CD4-positive, alpha-beta memory T cell (primary cell): ENCODE data around the gene CCDC197. TPM values are rescaled to one million over a fixed set of nuclear protein-coding genes. Genes with fewer than 3 reads are reported as not detected.

Experiments used
- CTCF ChIA-PET: fragments of 350-600 bp; sonication (Branson Sonifier 250); formaldehyde crosslinking; loops from one replicate; lab custom pipeline; 2021; ENCODE audit warnings: inconsistent platforms; ENCODE audit not compliant: partially characterized antibody; lab: Charles Lee
- POLR2A ChIA-PET: fragments of 350-600 bp; sonication (Branson Sonifier 250); formaldehyde crosslinking; loops from one replicate; lab custom pipeline; 2021; ENCODE audit not compliant: partially characterized antibody; lab: Charles Lee
- DNase-seq, 5 donors: peaks; one replicate each; pipeline versions ENCODE4 v3.0.0 to v3.0.0-alpha.2; 2020 to 2022; ENCODE audit warnings: mixed read lengths in 1 of 5
- H3K27ac ChIP-seq: one replicate; pipeline ENCODE4 v1.7.0; 2013; ENCODE audit warnings: low read depth, low read length
- H3K27me3 ChIP-seq: 2 replicates; pipeline ENCODE4 v1.7.0; 2013; ENCODE audit warnings: mild to moderate bottlenecking, low read length, moderate library complexity; ENCODE audit not compliant: insufficient read depth
- H3K36me3 ChIP-seq: 2 replicates; pipeline ENCODE4 v1.7.0; 2013; ENCODE audit warnings: mild to moderate bottlenecking, low read length, moderate library complexity; ENCODE audit not compliant: insufficient read depth
- H3K4me1 ChIP-seq: 2 replicates; pipeline ENCODE4 v1.7.0; 2013; ENCODE audit warnings: mild to moderate bottlenecking, low read length, moderate library complexity; ENCODE audit not compliant: insufficient read depth
- H3K4me3 ChIP-seq, 2 donors: one replicate each; pipeline ENCODE4 v1.7.0; 2013; ENCODE audit warnings: low read length in 2 of 2, mild to moderate bottlenecking in 1 of 2
- H3K9me3 ChIP-seq, 2 donors: one replicate each; pipeline ENCODE4 v1.7.0; 2013; ENCODE audit warnings: low read length in 2 of 2, control low read depth in 1 of 2; ENCODE audit not compliant: control insufficient read depth in 1 of 2
- H3K27ac Mint-ChIP-seq, 7 donors: one replicate each; pipeline ENCODE4 v1.8.0; 2020 to 2021; ENCODE audit warnings: mixed read lengths in 7 of 7, mild to moderate bottlenecking in 6 of 7, inconsistent platforms in 3 of 7, moderate library complexity in 3 of 7
- H3K27me3 Mint-ChIP-seq, 2 donors: one replicate each; pipeline ENCODE4 v1.8.0; 2020 to 2021; ENCODE audit warnings: mixed read lengths in 2 of 2
- H3K36me3 Mint-ChIP-seq, 2 donors: one replicate each; pipeline ENCODE4 v1.8.0; 2020 to 2021; ENCODE audit warnings: mixed read lengths in 2 of 2, inconsistent platforms in 1 of 2, mild to moderate bottlenecking in 1 of 2
- H3K4me1 Mint-ChIP-seq, 4 donors: one replicate each; pipeline ENCODE4 v1.8.0; 2020 to 2021; ENCODE audit warnings: mixed read lengths in 4 of 4, mild to moderate bottlenecking in 1 of 4
- H3K4me3 Mint-ChIP-seq, 8 donors: one replicate each; pipeline ENCODE4 v1.8.0; 2020 to 2021; ENCODE audit warnings: mixed read lengths in 8 of 8, mild to moderate bottlenecking in 7 of 8, moderate library complexity in 6 of 8, inconsistent platforms in 3 of 8
- H3K9me3 Mint-ChIP-seq, 8 donors: one replicate each; pipeline ENCODE4 v1.8.0; 2020 to 2021; ENCODE audit warnings: mixed read lengths in 8 of 8, mild to moderate bottlenecking in 5 of 8, inconsistent platforms in 3 of 8, moderate library complexity in 1 of 8
- intact Hi-C: fragments of 100-400 bp; cut with micrococcal nuclease; formaldehyde crosslinking; loops from one replicate; pipeline ENCODE4 v1.15.1; 2023
- polyA plus RNA-seq, 2 donors: library from polyadenylated mRNA; unstranded; fragments of 300-500 nt; fragmentation: Illumina TruSeq; gene quantifications; one replicate each; pipeline ENCODE4 v1.2.3, GENCODE V29; 2021
- total RNA-seq, 2 experiments: library from RNA; stranded (reverse); gene quantifications; one replicate each; pipeline ENCODE4 v1.2.3, GENCODE V29; 2021

CCDC197 gene
- total and polyA plus RNA-seq, 4 experiments from 2014 or later, result not detected

- no peak overlapping the region for H3K4me3 ChIP-seq
- Mint-ChIP-seq H3K9me3 (peaks cover 3 to 21% (median 13%) of the 10 kb centered on the region in 8 donors), H3K36me3 (peaks cover 5 to 6% of the 10 kb centered on the region in 2 donors), H3K4me1 (peaks cover 29 to 47% (median 33%) of the 10 kb centered on the region in 4 donors), H3K27ac (no peak overlapping the region), H3K4me3 (no peak overlapping the region), H3K27me3 (no peaks in the 10 kb centered on the region)
- H3K9me3 ChIP-seq, result peaks cover 3 to 10% of the 10 kb centered on the region in 2 donors
- DNase-seq, result no peak
- intact Hi-C loops, result no loop called here
- no peak overlapping the region for H3K27ac ChIP-seq
- no peaks in the 10 kb centered on the region for H3K27me3 ChIP-seq
- ChIA-PET CTCF (interaction anchor here (1.2 to 39.2 kb wide), 6 partner anchors 10 to 155 kb away, joined by 3 to 1377 read pairs (median 18); no protein-coding TSS in a partner anchor), POLR2A (interaction anchor here (0.9 to 18.4 kb wide), 4 partner anchors 10 to 41 kb away, joined by 3 to 469 read pairs (median 6); no protein-coding TSS in a partner anchor)
- H3K4me1 ChIP-seq, result peaks cover 44% of the 10 kb centered on the region
- no peaks in the 10 kb centered on the region for H3K36me3 ChIP-seq
These were observed 15.5 kb upstream of the CCDC197 start for GRCh38 chr14:93981316-93982229.

- CTCF ChIA-PET, result interaction anchor here (1.2 to 39.2 kb wide), 7 partner anchors 11 to 154 kb away, joined by 3 to 1377 read pairs (median 7); partner anchors contain the start of gene CCDC197
- H3K9me3 ChIP-seq, result peaks cover 1 to 7% of the 10 kb centered on the region in 2 donors
- POLR2A ChIA-PET, result interaction anchor here (1.1 to 18.4 kb wide), 5 partner anchors 10 to 43 kb away, joined by 3 to 469 read pairs (median 7); no protein-coding TSS in a partner anchor
- H3K4me3 ChIP-seq, result no peak overlapping the region
- no peaks in the 10 kb centered on the region for H3K27me3 ChIP-seq
- H3K4me1 ChIP-seq, result peaks cover 35% of the 10 kb centered on the region
- peaks cover 21 to 38% (median 25%) of the 10 kb centered on the region in 4 donors for H3K4me1 Mint-ChIP-seq
- no peak overlapping the region for H3K27ac Mint-ChIP-seq
- no peaks in the 10 kb centered on the region for H3K36me3 ChIP-seq
- H3K27me3 Mint-ChIP-seq, result no peaks in the 10 kb centered on the region
- H3K4me3 Mint-ChIP-seq, result no peak overlapping the region
- H3K27ac ChIP-seq, result no peak overlapping the region
- intact Hi-C loops, result no loop called here
- peaks cover 0 to 5% of the 10 kb centered on the region in 2 donors for H3K36me3 Mint-ChIP-seq
- no peak for DNase-seq
- peaks cover 0 to 13% (median 7%) of the 10 kb centered on the region in 8 donors for H3K9me3 Mint-ChIP-seq
These were observed 14.7 kb upstream of the CCDC197 start for GRCh38 chr14:93982230-93983007.

GRCh38 chr14:93984070-93984469 is 13.0 kb upstream of the CCDC197 start:
- Mint-ChIP-seq H3K27ac (no peak overlapping the region), H3K27me3 (no peaks in the 10 kb centered on the region), H3K9me3 (no peaks in the 10 kb centered on the region), H3K36me3 (no peaks in the 10 kb centered on the region), H3K4me3 (no peak overlapping the region), H3K4me1 (peaks cover 7 to 22% (median 9%) of the 10 kb centered on the region in 4 donors)
- H3K9me3 ChIP-seq, result no peaks in the 10 kb centered on the region
- no peak overlapping the region for H3K4me3 ChIP-seq
- DNase-seq, result no peak
- H3K4me1 ChIP-seq, result peaks cover 19% of the 10 kb centered on the region
- no peaks in the 10 kb centered on the region for H3K27me3 ChIP-seq
- H3K27ac ChIP-seq, result no peak overlapping the region
- intact Hi-C loops, result no loop called here
- CTCF ChIA-PET, result interaction anchor here (2.0 to 39.2 kb wide), 4 partner anchors 13 to 35 kb away, joined by 7 to 1377 read pairs (median 31); partner anchors contain the start of gene CCDC197
- H3K36me3 ChIP-seq, result no peaks in the 10 kb centered on the region
- POLR2A ChIA-PET, result interaction anchor here (1.6 to 18.4 kb wide), 2 partner anchors 25 to 44 kb away, joined by 7 to 469 read pairs; no protein-coding TSS in a partner anchor

GRCh38 chr14:93984987-93985410 is 12.1 kb upstream of the CCDC197 start:
- H3K36me3 ChIP-seq, result no peaks in the 10 kb centered on the region
- intact Hi-C loops, result no loop called here
- H3K27ac ChIP-seq, result no peak overlapping the region
- no peak for DNase-seq
- Mint-ChIP-seq H3K27me3 (no peaks in the 10 kb centered on the region), H3K27ac (no peak overlapping the region), H3K4me3 (no peak overlapping the region), H3K9me3 (no peaks in the 10 kb centered on the region), H3K4me1 (peaks cover 3 to 14% (median 4%) of the 10 kb centered on the region in 4 donors), H3K36me3 (no peaks in the 10 kb centered on the region)
- CTCF ChIA-PET, result interaction anchor here (1.5 to 39.2 kb wide), 3 partner anchors 12 to 36 kb away, joined by 4 to 1377 read pairs (median 30); no protein-coding TSS in a partner anchor
- H3K9me3 ChIP-seq, result no peaks in the 10 kb centered on the region
- H3K27me3 ChIP-seq, result no peaks in the 10 kb centered on the region
- H3K4me3 ChIP-seq, result no peak overlapping the region
- POLR2A ChIA-PET, result interaction anchor here (0.6 to 18.4 kb wide), 2 partner anchors 14 to 26 kb away, joined by 3 to 469 read pairs; no protein-coding TSS in a partner anchor
- peaks cover 11% of the 10 kb centered on the region for H3K4me1 ChIP-seq

- POLR2A ChIA-PET, result no interaction called here
- CTCF ChIA-PET, result interaction anchor here (0.7 to 39.2 kb wide), 3 partner anchors 19 to 1541 kb away, joined by 3 to 1377 read pairs (median 3); no protein-coding TSS in a partner anchor
- no peaks in the 10 kb centered on the region for H3K27me3 ChIP-seq
These were observed 10.1 kb upstream of the CCDC197 start for GRCh38 chr14:93986955-93987354.

GRCh38 chr14:93987376-93987775 is 9.7 kb upstream of the CCDC197 start:
- Histone ChIP-seq H3K27me3 (no peaks in the 10 kb centered on the region), H3K4me1 (peaks cover 3% of the 10 kb centered on the region), H3K4me3 (no peak overlapping the region), H3K9me3 (no peaks in the 10 kb centered on the region), H3K27ac (no peak overlapping the region), H3K36me3 (no peaks in the 10 kb centered on the region)
- Mint-ChIP-seq H3K4me3 (no peak overlapping the region), H3K4me1 (peaks cover 0 to 4% (median 0%) of the 10 kb centered on the region in 4 donors), H3K27ac (no peak overlapping the region), H3K27me3 (no peaks in the 10 kb centered on the region), H3K36me3 (no peaks in the 10 kb centered on the region), H3K9me3 (peaks cover 0 to 2% (median 0%) of the 10 kb centered on the region in 8 donors)
- ChIA-PET CTCF (no interaction called here), POLR2A (no interaction called here)
- intact Hi-C loops, result no loop called here
- no peak for DNase-seq

More at GRCh38 chr14:93986955-93987354, 10.1 kb upstream of the CCDC197 start:
- H3K27ac ChIP-seq, result no peak overlapping the region
- DNase-seq, result no peak
- peaks cover 3% of the 10 kb centered on the region for H3K4me1 ChIP-seq
- H3K36me3 Mint-ChIP-seq, result no peaks in the 10 kb centered on the region
- no peaks in the 10 kb centered on the region for H3K27me3 Mint-ChIP-seq
- no peaks in the 10 kb centered on the region for H3K36me3 ChIP-seq
- no peak overlapping the region for H3K27ac Mint-ChIP-seq
- H3K9me3 ChIP-seq, result no peaks in the 10 kb centered on the region
- H3K4me1 Mint-ChIP-seq, result peaks cover 0 to 4% (median 0%) of the 10 kb centered on the region in 4 donors
- no peak overlapping the region for H3K4me3 ChIP-seq
- intact Hi-C loops, result no loop called here
- no peak overlapping the region for H3K4me3 Mint-ChIP-seq
- H3K9me3 Mint-ChIP-seq, result peaks cover 0 to 2% (median 0%) of the 10 kb centered on the region in 8 donors
